ENCODE data around the gene PARD6A.
A peak's percentile ranks its signal among the peaks of the same experiment; 100 is the strongest.

The PARD6A gene

DNA sequence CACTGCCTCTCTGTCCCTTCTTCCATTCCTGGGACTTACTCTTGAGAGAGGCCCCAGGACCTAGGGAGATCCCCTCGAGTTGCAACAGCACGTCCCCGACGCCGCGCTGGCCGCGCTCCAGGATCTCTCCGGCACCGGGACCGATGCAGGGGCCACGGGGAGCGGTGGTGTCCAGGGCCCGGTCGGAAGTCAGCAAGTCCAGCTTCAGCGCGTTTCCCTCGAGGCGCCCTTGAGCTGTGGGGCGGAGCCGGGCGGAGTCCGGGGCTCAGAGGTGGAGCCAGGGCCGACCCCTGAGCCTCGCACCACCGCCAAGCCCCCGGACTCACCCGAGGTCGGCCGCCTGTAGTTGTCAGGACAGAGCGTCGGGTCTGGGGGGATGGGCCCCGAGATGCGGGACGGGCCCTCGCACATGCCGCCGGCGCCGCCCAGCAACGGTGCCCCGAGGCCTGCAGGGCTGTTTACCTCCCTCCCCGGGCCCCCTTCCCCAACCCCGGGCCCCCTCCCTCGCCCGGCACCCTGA is 5.3 kb downstream of the PARD6A start:
- Mint-ChIP-seq H3K27ac (peak overlapping the region; percentile 87 to 90), H3K9me3 (no peaks in the 10 kb centered on the region), H3K36me3 (ENCODE audit: insufficient read depth) (peaks cover 18% of the 10 kb centered on the region), H3K27me3 (no peaks in the 10 kb centered on the region), H3K4me1 (ENCODE audit: low read depth in 2 of 2) (peaks cover 4 to 18% of the 10 kb centered on the region in 2 donors), H3K4me3 (peak overlapping the region; percentile 87 to 88)
- ATAC-seq (replicated peaks) (peak; percentile 5), DNase-seq (no peak)

DNA sequence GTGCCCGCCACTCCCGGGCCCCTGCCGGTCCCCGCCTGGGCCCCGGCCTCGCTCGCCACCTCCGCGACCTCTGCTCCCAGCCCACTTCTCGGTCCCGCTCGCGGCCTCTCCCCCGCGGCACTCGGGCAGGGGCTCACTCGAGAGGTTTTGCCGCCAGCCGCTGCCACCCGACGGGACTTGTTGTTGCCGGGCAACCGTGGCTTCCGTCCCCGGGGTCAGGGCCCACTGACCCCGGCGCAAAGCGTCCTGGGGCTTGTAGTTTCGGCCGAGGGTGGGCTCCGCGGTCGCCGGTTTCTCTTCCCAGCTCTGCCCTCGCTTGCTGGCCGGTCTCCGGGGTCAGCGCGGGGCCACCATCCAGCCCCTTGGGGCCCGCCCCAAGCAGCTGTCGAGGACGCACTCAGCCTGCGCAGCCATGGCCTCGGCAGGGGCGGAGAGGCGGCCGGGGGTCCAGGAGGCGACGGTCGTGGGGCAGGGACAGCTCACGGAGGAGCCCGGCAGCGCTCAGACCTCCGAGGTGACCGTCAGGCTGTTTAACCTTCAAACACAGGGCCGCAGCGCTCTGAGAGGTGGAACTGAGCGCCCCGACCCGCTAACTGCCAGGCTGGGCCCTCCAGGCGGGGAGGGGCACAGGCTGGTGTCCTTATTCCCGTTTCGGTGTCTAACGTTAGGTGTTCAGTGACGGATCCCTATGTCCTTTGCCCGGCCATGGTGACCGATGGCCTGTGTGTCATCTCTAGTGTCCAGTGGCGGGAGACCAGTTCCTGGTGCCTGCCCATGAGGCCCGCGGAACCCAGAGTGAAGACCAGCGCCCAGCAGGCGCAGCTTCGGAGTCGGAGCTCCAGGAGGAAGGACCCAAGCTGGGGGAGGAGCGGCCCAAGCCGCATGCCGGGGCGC is 6.0 kb downstream of the PARD6A start, which contains the start of the genes C16orf86 and ENKD1:
C16orf86 (plus strand) TSS at position 256 of the 894 bp plus-strand sequence; CDS start at position 413, 157 bp downstream.
ENKD1 (minus strand) TSS at position 192 of the 894 bp plus-strand sequence. CDS start 308 bp downstream, outside the sequence.
- Mint-ChIP-seq H3K27me3 (no peaks in the 10 kb centered on the region), H3K27ac (peak within 1 kb of the TSS; percentile 87 to 90), H3K36me3 (ENCODE audit: insufficient read depth) (peaks cover 14% of the 10 kb centered on the region), H3K4me1 (ENCODE audit: low read depth in 2 of 2) (peaks cover 0 to 12% of the 10 kb centered on the region in 2 donors), H3K4me3 (peak within 1 kb of the TSS; percentile 87 to 88), H3K9me3 (no peaks in the 10 kb centered on the region)
- DNase-seq, result peak; percentile 72 to 78 (median 77)
- ATAC-seq (replicated peaks), result peak; percentile 80

DNA sequence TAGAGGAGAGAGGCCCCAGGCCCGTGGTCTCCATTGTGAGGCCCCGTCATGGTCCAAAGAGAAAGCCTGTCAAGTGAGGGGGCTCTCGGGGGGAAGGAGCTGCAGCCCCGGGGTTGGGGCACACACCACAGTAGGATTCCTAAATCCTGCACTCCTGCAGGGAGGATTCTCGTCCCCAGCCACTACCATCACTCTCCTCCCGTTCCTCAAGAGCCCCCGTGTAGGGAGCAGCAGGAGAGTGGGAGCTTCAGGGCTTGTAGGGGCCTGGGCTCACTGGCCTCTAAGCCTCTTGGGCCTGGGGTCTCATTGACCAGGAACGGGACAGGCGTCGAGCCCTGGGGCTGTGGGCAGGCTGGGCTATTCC is 6.7 kb downstream of the PARD6A start:
- H3K36me3 Mint-ChIP-seq (ENCODE audit: insufficient read depth), result peaks cover 14% of the 10 kb centered on the region
- no peaks in the 10 kb centered on the region for H3K27me3 Mint-ChIP-seq
- peak overlapping the region; percentile 87 to 88 for H3K4me3 Mint-ChIP-seq
- peaks cover 0 to 11% of the 10 kb centered on the region in 2 donors for H3K4me1 Mint-ChIP-seq (ENCODE audit: low read depth in 2 of 2)
- peak overlapping the region in 1 of 2 donors; percentile 87 for H3K27ac Mint-ChIP-seq
- H3K9me3 Mint-ChIP-seq, result no peaks in the 10 kb centered on the region
- no peak for DNase-seq
- ATAC-seq (replicated peaks), result no peak

DNA sequence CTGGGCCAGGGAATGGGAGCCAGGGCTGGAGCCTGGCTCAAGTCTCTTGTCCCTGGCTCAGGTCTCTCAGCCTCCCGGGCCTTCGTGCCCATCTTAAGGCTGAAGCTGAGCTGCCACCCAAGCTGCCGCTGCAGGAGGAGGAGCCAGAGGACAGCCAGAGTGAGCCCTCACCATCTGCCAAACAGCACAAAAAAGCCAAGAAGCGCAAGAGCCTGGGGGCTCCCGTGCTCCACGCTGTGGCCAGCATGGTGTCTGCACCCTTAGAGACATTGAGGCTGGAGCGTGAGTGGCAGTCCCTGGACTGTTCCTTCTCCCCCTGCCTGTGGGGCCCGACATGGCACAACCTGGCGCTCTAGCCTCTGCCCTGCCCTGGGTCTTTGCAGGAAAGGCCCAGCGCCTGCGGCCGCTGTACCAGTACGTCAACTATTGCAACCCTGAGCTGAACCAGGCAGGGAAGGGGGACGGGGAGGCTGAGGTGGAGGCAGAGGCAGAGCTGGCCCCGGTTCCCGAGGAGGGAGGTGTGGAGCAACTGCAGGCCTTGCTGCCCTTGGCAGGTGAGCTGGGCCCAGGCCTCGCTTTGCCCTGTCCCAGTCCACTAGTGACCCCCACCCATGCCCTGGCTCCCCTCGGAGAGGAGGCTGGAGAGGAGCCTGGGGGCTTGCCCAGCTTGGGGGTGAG is 7.2 kb downstream of the PARD6A start:
- no peaks in the 10 kb centered on the region for H3K27me3 Mint-ChIP-seq
- ATAC-seq (replicated peaks), result peak; percentile 82
- peaks cover 13% of the 10 kb centered on the region for H3K36me3 Mint-ChIP-seq (ENCODE audit: insufficient read depth)
- peak; percentile 57 to 69 (median 67) for DNase-seq
- H3K4me1 Mint-ChIP-seq (ENCODE audit: low read depth in 2 of 2), result peaks cover 0 to 11% of the 10 kb centered on the region in 2 donors
- H3K4me3 Mint-ChIP-seq, result peak overlapping the region in 1 of 2 donors; percentile 87
- H3K27ac Mint-ChIP-seq, result peak overlapping the region in 1 of 2 donors; percentile 87
- H3K9me3 Mint-ChIP-seq, result no peaks in the 10 kb centered on the region

DNA sequence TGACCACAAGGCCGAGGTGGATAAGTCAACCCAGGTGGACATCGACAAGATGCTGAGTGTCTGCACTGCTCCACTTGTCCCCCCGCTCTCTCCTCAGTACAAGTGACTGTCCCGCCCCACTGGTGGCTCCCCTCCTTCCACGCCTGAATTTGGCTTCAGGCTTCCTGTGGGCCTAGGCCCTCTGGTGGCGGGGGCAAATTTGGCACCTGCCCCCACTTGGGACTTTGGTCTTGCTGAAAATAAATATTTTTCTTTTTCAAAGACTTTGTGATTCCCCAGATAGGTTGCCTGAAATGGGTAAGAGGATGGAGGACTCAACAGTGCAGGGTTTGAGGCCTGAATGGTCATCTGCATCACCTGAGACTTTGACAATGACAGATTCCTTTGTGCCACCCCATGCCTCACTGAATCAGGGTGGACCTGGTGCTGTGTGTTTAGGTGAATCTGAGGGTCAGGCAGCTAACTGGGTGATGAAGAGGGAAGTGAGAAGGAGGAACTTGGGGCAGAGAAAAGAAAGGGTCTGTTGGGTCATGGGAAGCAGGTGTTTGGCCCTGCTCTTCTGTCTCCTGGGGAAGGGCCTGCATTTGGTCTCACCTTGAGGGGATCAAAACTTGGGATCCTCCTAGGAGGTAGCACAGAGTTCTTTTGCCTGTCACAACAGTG is 7.9 kb downstream of the PARD6A start:
- Mint-ChIP-seq H3K4me1 (ENCODE audit: low read depth in 2 of 2) (peaks cover 0 to 11% of the 10 kb centered on the region in 2 donors), H3K36me3 (ENCODE audit: insufficient read depth) (peaks cover 11% of the 10 kb centered on the region), H3K27ac (no peak overlapping the region), H3K27me3 (no peaks in the 10 kb centered on the region), H3K9me3 (no peaks in the 10 kb centered on the region), H3K4me3 (no peak overlapping the region)
- DNase-seq (no peak), ATAC-seq (replicated peaks) (no peak)

DNA sequence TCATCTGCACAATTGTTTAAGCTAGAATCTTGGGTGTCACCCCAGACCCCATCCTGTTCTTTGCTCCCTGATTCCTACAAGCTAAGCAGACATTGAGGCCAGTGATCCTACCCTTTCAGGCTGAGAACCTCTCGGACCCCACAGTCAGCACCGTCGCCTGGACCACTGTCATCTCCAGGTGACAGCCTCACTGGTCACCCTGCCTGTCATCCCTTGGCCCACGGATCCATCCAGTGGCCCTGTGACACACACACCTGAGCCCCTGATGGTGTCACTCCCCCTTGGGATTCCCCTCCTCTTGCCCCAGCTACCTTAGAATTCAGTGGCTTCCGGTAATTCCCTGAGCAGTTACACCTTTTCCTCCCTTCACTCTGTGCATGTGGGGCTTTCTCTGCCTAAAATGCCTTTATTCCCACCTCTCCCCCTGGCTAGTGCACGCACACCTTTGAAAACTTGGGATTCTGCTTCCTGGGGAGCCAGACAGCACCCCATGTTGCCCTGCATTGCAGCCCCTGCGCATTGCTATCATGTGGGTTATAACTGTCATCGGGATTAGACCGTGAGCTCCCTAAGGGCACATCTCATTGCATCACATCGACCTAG is 8.8 kb downstream of the PARD6A start:
- ATAC-seq (replicated peaks) (no peak), DNase-seq (no peak)
- H3K27ac Mint-ChIP-seq, result no peak overlapping the region
- H3K36me3 Mint-ChIP-seq (ENCODE audit: insufficient read depth), result peaks cover 9% of the 10 kb centered on the region
- no peaks in the 10 kb centered on the region for H3K27me3 Mint-ChIP-seq
- H3K9me3 Mint-ChIP-seq, result no peaks in the 10 kb centered on the region
- no peak overlapping the region for H3K4me3 Mint-ChIP-seq
- H3K4me1 Mint-ChIP-seq (ENCODE audit: low read depth in 2 of 2), result peaks cover 0 to 16% of the 10 kb centered on the region in 2 donors

DNA sequence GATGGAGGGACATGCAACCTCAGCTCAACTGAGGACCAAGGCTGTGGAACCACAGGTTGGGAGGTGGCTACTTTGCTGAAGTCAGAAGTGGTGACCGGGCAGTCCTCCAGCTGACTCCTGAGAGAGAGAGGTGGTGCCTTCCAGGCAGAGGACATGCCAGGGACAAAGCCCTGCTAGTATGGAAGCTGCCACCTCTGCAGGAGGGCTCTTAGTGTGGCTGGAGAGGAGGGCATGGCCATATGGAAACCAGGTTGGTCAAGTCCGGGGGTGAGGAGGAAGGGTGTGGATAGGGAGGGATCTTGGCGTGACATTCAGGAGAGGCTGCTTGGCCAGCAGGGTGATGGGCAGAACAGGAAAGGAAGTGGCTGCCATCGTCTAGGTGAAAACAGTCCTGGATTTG is 11.5 kb downstream of the PARD6A start:
- no peaks in the 10 kb centered on the region for H3K36me3 Mint-ChIP-seq (ENCODE audit: insufficient read depth)
- no peaks in the 10 kb centered on the region for H3K27me3 Mint-ChIP-seq
- no peak for DNase-seq
- peak overlapping the region in 1 of 2 donors; percentile 41 for H3K27ac Mint-ChIP-seq
- no peak for ATAC-seq (replicated peaks)
- peaks cover 0 to 13% of the 10 kb centered on the region in 2 donors for H3K4me1 Mint-ChIP-seq (ENCODE audit: low read depth in 2 of 2)
- H3K9me3 Mint-ChIP-seq, result no peaks in the 10 kb centered on the region
- H3K4me3 Mint-ChIP-seq, result no peak overlapping the region

DNA sequence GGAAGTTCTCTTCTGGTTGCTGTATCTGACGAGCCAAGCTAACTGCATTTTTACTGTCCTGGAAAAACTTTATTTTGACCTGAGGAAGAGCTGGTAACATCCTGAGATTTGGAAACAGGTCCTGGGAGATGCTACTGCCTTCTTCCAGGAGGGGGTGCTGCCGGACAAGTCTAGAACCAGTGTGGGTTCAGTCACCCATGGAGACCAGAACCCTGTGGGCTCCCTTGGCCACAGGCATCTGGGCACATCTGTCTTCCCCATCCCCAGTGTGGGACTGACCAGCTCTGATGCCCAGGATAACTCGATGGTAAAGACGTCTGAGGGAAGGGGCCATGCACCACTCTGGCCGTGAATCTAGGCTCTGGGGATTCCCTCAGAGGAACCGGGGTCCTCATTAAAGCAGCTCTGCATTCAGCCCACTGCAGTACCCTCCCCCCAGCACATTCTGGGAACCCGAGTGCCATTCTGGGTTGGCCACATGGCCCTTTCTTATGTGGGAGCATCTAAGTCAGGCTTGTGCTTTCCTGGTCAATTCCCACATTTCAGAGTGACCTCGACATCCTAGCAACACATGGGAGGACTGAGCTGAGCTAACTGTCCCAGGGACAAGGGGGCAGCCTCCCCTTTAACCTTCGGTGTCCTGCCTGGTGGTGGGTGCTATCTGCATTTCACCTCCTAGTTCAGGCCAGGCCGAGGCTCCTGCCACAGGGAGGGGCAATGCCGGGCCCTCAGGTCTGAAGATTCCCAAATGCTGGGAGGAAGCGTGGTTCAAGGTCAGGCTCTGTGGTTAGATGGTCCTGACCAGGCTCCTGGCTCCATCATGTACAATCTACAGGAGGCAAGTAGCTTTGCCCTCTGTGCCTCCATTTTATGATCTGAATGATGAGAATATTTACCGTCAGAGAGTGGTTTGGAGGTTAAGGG is 12.2 kb downstream of the PARD6A start:
- Mint-ChIP-seq H3K4me3 (no peak overlapping the region), H3K27ac (peak overlapping the region; percentile 41 to 80), H3K36me3 (ENCODE audit: insufficient read depth) (no peaks in the 10 kb centered on the region), H3K9me3 (no peaks in the 10 kb centered on the region), H3K27me3 (no peaks in the 10 kb centered on the region), H3K4me1 (ENCODE audit: low read depth in 2 of 2) (peaks cover 0 to 8% of the 10 kb centered on the region in 2 donors)
- peak; percentile 25 for ATAC-seq (replicated peaks)
- DNase-seq, result peak; percentile 39 to 43 (median 40)

DNA sequence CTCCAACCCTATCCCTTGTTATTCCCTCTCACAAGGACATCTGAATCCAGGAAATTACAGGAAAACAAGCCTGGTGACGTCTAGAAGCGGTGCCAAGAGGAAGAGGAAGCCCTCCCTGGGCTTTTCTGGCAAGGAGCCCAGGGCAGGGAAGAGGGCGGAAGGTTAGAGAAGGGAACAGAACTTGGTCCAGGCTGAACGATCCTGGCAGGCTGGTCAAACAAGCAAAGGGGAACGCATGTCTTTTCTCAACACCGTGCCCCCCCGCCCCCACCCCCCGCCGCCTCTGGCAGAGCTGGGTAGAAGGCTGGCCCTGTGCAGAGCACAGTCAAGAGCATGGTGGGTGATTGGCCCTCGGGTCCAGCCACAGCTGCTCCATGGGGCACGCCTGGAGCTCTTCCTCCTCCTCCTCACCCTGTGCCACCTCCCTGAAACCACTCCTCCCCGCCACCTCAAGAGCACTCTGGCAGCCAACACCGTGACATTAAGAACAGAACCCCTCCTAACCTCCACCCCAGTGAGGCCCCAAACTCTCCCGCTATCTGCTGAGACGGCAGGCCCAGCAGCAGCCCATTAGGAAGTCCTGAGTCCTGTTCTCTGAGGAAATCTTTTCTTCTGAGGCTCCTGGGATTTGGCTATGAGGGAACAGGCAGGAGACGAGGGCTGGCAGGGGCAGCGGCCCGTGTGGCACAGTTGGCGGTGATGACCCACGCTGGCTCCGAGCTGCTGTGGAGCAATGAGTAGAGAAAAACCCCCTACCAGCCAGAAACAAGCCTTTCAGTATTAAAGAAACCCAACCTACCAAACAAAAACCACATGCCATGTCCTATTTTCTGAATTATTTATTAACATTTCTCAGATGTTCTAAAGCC is 13.2 kb downstream of the PARD6A start:
- H3K4me3 Mint-ChIP-seq, result no peak overlapping the region
- H3K27ac Mint-ChIP-seq, result peak overlapping the region in 1 of 2 donors; percentile 80
- no peak for ATAC-seq (replicated peaks)
- H3K4me1 Mint-ChIP-seq (ENCODE audit: low read depth in 2 of 2), result peaks cover 0 to 7% of the 10 kb centered on the region in 2 donors
- no peaks in the 10 kb centered on the region for H3K27me3 Mint-ChIP-seq
- H3K9me3 Mint-ChIP-seq, result no peaks in the 10 kb centered on the region
- DNase-seq, result no peak
- H3K36me3 Mint-ChIP-seq (ENCODE audit: insufficient read depth), result no peaks in the 10 kb centered on the region

DNA sequence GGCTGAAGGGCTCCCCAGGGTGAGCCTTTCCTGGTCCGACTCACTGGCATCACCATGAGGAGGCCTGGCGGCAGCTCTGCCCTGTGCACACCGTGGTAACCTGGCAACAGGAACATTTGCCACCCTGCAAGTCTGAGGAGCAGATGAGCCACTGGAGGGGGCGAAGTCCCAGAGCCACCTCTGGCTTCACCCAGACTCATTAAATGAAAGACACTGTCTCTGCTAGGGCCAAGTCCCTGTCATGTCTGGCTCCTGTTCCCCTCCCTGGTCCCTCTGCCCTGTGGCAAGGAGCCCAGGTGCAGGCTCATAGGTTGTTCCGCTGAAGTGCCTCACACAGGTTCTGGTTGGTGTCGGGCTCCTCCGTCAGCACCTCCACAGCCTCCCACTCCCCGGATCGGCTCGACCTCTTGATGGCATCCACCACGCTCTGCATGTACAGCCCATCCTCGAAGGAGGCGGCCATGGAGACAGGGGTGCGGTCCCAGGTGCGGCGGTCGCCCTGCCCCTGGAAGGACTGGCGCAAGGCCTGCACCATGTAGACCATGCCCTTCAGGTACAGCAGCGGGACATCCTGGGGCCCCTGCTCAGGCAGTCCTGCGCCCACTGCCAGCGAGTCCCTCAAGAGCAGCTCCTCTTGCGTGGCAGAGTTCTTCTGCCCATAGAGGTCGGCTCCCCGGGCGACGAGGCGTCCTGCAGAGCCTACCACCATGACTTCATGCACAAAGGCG is 14.3 kb downstream of the PARD6A start:
- Mint-ChIP-seq H3K36me3 (ENCODE audit: insufficient read depth) (no peaks in the 10 kb centered on the region), H3K27ac (peak overlapping the region in 1 of 2 donors; percentile 80), H3K4me3 (no peak overlapping the region), H3K9me3 (no peaks in the 10 kb centered on the region), H3K27me3 (no peaks in the 10 kb centered on the region), H3K4me1 (ENCODE audit: low read depth in 2 of 2) (peaks cover 0 to 7% of the 10 kb centered on the region in 2 donors)
- no peak for ATAC-seq (replicated peaks)
- DNase-seq, result no peak

DNA sequence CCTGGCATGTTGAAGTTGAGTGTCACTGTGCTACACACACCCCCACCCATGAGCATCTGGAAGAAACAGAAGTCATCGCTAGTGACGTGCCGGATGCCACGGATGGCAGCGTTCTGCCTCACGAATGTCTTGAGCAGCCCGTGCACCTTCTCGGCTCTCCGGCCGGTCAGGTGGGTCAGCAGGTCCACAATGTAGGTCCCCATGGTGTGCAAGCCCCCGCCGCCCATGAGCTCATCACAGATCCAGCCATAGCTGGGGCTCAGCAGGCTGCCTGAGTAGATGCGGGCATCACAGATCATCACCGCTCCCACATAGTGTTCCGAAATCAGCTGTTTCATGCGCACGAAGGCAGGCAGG is 14.8 kb downstream of the PARD6A start:
- ATAC-seq (replicated peaks) (no peak), DNase-seq (no peak)
- Mint-ChIP-seq H3K4me1 (ENCODE audit: low read depth in 2 of 2) (peaks cover 0 to 7% of the 10 kb centered on the region in 2 donors), H3K27me3 (no peaks in the 10 kb centered on the region), H3K4me3 (no peak overlapping the region), H3K9me3 (no peaks in the 10 kb centered on the region), H3K27ac (peak overlapping the region in 1 of 2 donors; percentile 60), H3K36me3 (ENCODE audit: insufficient read depth) (peaks cover 3% of the 10 kb centered on the region)

All from effector memory CD8-positive, alpha-beta T cell (primary cell).